K562 (cell line): ENCODE measurements around the gene RUNX1. TPM values are rescaled to one million over a fixed set of nuclear protein-coding genes. Genes with fewer than 3 reads are reported as not detected.

ENCODE experiments used
- ATAC-seq: fragments of 200-7000 bp; cut with Tn5 transposase; 3 replicates; pipeline ENCODE4 v1.9.1; 2020; ENCODE audit warnings: moderate library complexity
- BruUV-seq: library from RNA; stranded (reverse); fragments of 400-500 nt; replicated peaks from 2 replicates; lab custom pipeline; 2021; lab: Mats Ljungman, UMichigan
- CTCF ChIA-PET: fragments of 300-600 bp; formaldehyde crosslinking; extraction: SDS; loops from one replicate; lab custom pipeline; 2021; ENCODE audit warnings: low intra/inter-chr PET ratio; lab: Yijun Ruan, JAX
- POLR2A ChIA-PET: fragments of 300-600, 350-650 bp; sonication (Branson Sonifier 250); formaldehyde crosslinking; extraction: SDS; loops from one replicate; lab custom pipeline; 2021; ENCODE audit warnings: antibody characterized with exemption, inconsistent platforms; lab: Yijun Ruan, JAX
- DNase-seq, 4 experiments: peaks; one replicate each; pipeline versions ENCODE4 v3.0.0 to v3.0.0-alpha.2; 2011 to 2018; ENCODE audit warnings: low spot score in 3 of 4, mixed read lengths in 3 of 4; ENCODE audit errors: extremely low read depth in 1 of 4
- FAIRE-seq: peaks from 2 replicates; lab custom pipeline; 2011; peaks lifted over from hg19 to GRCh38; lab: Jason Lieb, UNC
- H2AFZ ChIP-seq: 2 replicates; pipeline ENCODE4 v1.6.0; 2011; ENCODE audit warnings: low read depth, low read length, control low read depth, inconsistent platforms
- H3K27ac ChIP-seq: fragments of 200-600 bp; 3 replicates; pipeline ENCODE4 v1.8.0; 2011; ENCODE audit warnings: low read depth, mild to moderate bottlenecking, control low read depth, inconsistent platforms, low read length, moderate library complexity, mixed read lengths; ENCODE audit errors: extremely low read depth
- H3K27me3 ChIP-seq, 2 experiments: fragments of 300-600 bp in 1 of 2; 2 replicates in 1 of 2; 3 replicates in 1 of 2; pipeline versions ENCODE4 v1.6.0 to v1.8.0; 2011; ENCODE audit warnings: inconsistent platforms in 2 of 2, low read length in 2 of 2, mild to moderate bottlenecking in 1 of 2, mixed read lengths in 1 of 2, moderate library complexity in 1 of 2; ENCODE audit not compliant: control insufficient read depth in 2 of 2, insufficient read depth in 2 of 2
- H3K36me3 ChIP-seq: fragments of 300-600 bp; 3 replicates; pipeline ENCODE4 v1.8.0; 2011; ENCODE audit warnings: mild to moderate bottlenecking, low read length, inconsistent platforms; ENCODE audit not compliant: control insufficient read depth, insufficient read depth
- H3K4me1 ChIP-seq, 2 experiments: fragments of 200-600 bp in 1 of 2; replicated peaks in 1 of 2; 2 replicates in 1 of 2; 3 replicates in 1 of 2; pipeline versions ENCODE4 v1.5.1 to v1.8.0; 2011; ENCODE audit warnings: inconsistent platforms in 2 of 2, low read length in 2 of 2, mild to moderate bottlenecking in 1 of 2, mixed read lengths in 1 of 2, moderate library complexity in 1 of 2; ENCODE audit not compliant: control insufficient read depth in 2 of 2, insufficient read depth in 2 of 2
- H3K4me2 ChIP-seq: 2 replicates; pipeline ENCODE4 v1.6.1; 2011; ENCODE audit warnings: low read length, control low read depth, inconsistent platforms, mixed read lengths; ENCODE audit not compliant: insufficient read depth
- H3K4me3 ChIP-seq: fragments of 200-600 bp; sonication (generic), shearing (Covaris generic); 2 replicates; pipeline ENCODE4 v1.5.1; 2016; ENCODE audit warnings: control low read depth, inconsistent platforms
- H3K79me2 ChIP-seq: fragments of 200-600 bp; 3 replicates; pipeline ENCODE4 v1.8.0; 2011; ENCODE audit warnings: low read length, inconsistent platforms; ENCODE audit not compliant: control insufficient read depth, insufficient read depth
- H3K9ac ChIP-seq, 2 experiments: 2 replicates each; pipeline versions ENCODE4 v1.6.0 to v1.6.1; 2011; ENCODE audit warnings: low read depth in 2 of 2, low read length in 2 of 2, control low read depth in 1 of 2, inconsistent platforms in 1 of 2, mild to moderate bottlenecking in 1 of 2, mixed read lengths in 1 of 2; ENCODE audit not compliant: insufficient read depth in 1 of 2
- H3K9me1 ChIP-seq: one replicate; pipeline ENCODE4 v1.6.0; 2011; ENCODE audit warnings: inconsistent platforms, mild to moderate bottlenecking, low read length, moderate library complexity; ENCODE audit not compliant: control insufficient read depth, insufficient read depth
- H3K9me3 ChIP-seq: replicated peaks from 2 replicates; pipeline ENCODE4 v1.5.1; 2011; ENCODE audit warnings: low read depth, low read length, inconsistent platforms; ENCODE audit not compliant: control insufficient read depth, insufficient read depth
- H4K20me1 ChIP-seq: replicated peaks from 2 replicates; pipeline ENCODE4 v1.6.1; 2011; ENCODE audit warnings: low read length, inconsistent platforms, mixed read lengths; ENCODE audit not compliant: control insufficient read depth, insufficient read depth
- ELK1 ChIP-seq: sonication (generic); formaldehyde crosslinking; IDR thresholded peaks from 2 replicates; pipeline ENCODE4 v1.8.1; 2022; ENCODE audit warnings: missing genetic modification reagents
- GABPA ChIP-seq: fragments of 200-800 bp; sonication (Bioruptor generic); conservative IDR thresholded peaks from 2 replicates; pipeline ENCODE4 v1.6.1; 2016; ENCODE audit warnings: low read depth, missing genetic modification characterization, missing compliant biosample characterization
- MAFF ChIP-seq: IDR thresholded peaks from 2 replicates; pipeline ENCODE4 v1.6.1; 2012; ENCODE audit warnings: low read length, improper control_type of control experiment
- RBFOX2 ChIP-seq: fragments of 200-400 bp; formaldehyde crosslinking; IDR thresholded peaks from 2 replicates; pipeline ENCODE4 v1.6.1; 2017; ENCODE audit warnings: low read depth, mild to moderate bottlenecking, low read length, moderate library complexity
- SETDB1 ChIP-seq: IDR thresholded peaks from one replicate; pipeline ENCODE4 v1.6.1; 2012; ENCODE audit warnings: low read length, control low read depth, inconsistent platforms
- SMAD2 ChIP-seq: fragments of 150-350 bp; IDR thresholded peaks from 2 replicates; pipeline ENCODE4 v1.6.1; 2014; ENCODE audit warnings: low read depth, mild to moderate bottlenecking, low read length
- ZNF140 ChIP-seq: fragments of 250-450 bp; sonication (Bioruptor Pico); IDR thresholded peaks from 2 replicates; pipeline ENCODE4 v1.8.0; 2021; ENCODE audit warnings: moderate library complexity, mild to moderate bottlenecking, inconsistent platforms
- WGBS: fragments of 100-300 bp; shearing (Covaris generic); methylation state at CpG from one replicate; pipeline ENCODE4 v1.1.6; 2016; ENCODE audit warnings: low coverage, mixed read lengths; ENCODE audit not compliant: insufficient coverage; ENCODE audit errors: missing lambda C conversion rate; 5-methylcytosine and 5-hydroxymethylcytosine counted together
- in situ Hi-C: fragments of 300-500 bp; cut with MboI; formaldehyde crosslinking; loops from 4 replicates; pipeline ENCODE4 v1.15.0; 2018; ENCODE audit warnings: inconsistent platforms, mixed read lengths
- intact Hi-C: fragments of 100-400 bp; cut with micrococcal nuclease; formaldehyde crosslinking; loops from 2 replicates; pipeline ENCODE4 v1.14.2; 2022
- polyA plus RNA-seq, 8 experiments: library from polyadenylated mRNA; depleted of rRNA in 4 of 8; stranded (reverse) in 5 of 8; unstranded in 3 of 8; fragments of >200 nt; fragmentation: Nextera tagmentation in 2 of 8; fragmentation: Illumina TruSeq in 1 of 8; extraction: Ambion mirVana in 2 of 8; extraction: Trizol in 1 of 8; gene quantifications; 2 replicates each; pipeline versions ENCODE4 v1.2.1 to v1.2.3, GENCODE V29; 2011 to 2014; ENCODE audit warnings: inconsistent platforms in 1 of 8, missing spikeins in 1 of 8
- total RNA-seq, 7 experiments: library from RNA; depleted of rRNA in 6 of 7; stranded (reverse); fragments of >200 nt in 6 of 7; fragmentation: Illumina TruSeq in 2 of 7; extraction: Trizol in 2 of 7; gene quantifications; 2 replicates each; pipeline versions ENCODE4 v1.2.1 to v1.2.3, GENCODE V29; 2011 to 2021; ENCODE audit warnings: low replicate concordance in 1 of 7
- TF ChIP-seq, protein P1 (sequence below): fragments of 450-650 bp; IDR thresholded peaks from 2 replicates; pipeline ENCODE4 v1.6.1; 2016; ENCODE audit warnings: low read depth, mild to moderate bottlenecking, moderate library complexity
- TF ChIP-seq, protein P2 (sequence below): fragments of 200-600 bp; sonication (generic); IDR thresholded peaks from one replicate; pipeline ENCODE4 v1.6.1; 2012; ENCODE audit warnings: mild to moderate bottlenecking, low read depth, low read length, inconsistent platforms

The RUNX1 gene
- total and polyA plus RNA-seq, 9 of the 15 experiments (the other 6 are each of a cell fraction or from before 2014, with no cell fraction given) = 2.2 to 68.6 (median 17.8) TPM

- Histone ChIP-seq H3K4me2 (no peak overlapping the region), H3K9ac (no peak overlapping the region), H3K4me1 (peaks cover 4 to 10% of the 10 kb centered on the region in 2 experiments; a peak in 3 of 5 replicates), H2AFZ (no peak overlapping the region), H4K20me1 (peaks cover 4% of the 10 kb centered on the region; the same call in 1 of the 2 replicates), H3K27ac (no peak overlapping the region), H3K27me3 (no peaks in the 10 kb centered on the region), H3K9me1 (no peaks in the 10 kb centered on the region), H3K36me3 (peaks cover 93% of the 10 kb centered on the region), H3K79me2 (peaks cover 82% of the 10 kb centered on the region), H3K4me3 (no peak overlapping the region), H3K9me3 (no peaks in the 10 kb centered on the region)
- FAIRE-seq (no peak), DNase-seq (no peak), ATAC-seq (no peak)
- intact Hi-C loops = no loop called here
- in situ Hi-C loops = no loop called here
- no peak for TF ChIP-seq GABPA (tag)
- TF ChIP-seq, protein P1, sequence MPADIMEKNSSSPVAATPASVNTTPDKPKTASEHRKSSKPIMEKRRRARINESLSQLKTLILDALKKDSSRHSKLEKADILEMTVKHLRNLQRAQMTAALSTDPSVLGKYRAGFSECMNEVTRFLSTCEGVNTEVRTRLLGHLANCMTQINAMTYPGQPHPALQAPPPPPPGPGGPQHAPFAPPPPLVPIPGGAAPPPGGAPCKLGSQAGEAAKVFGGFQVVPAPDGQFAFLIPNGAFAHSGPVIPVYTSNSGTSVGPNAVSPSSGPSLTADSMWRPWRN = no peak
- no peak for TF ChIP-seq SETDB1
- no peak for TF ChIP-seq ZNF140 (CRISPR knock-in tag)
- TF ChIP-seq MAFF = no peak
- TF ChIP-seq SMAD2 = no peak
- TF ChIP-seq, protein P2, sequence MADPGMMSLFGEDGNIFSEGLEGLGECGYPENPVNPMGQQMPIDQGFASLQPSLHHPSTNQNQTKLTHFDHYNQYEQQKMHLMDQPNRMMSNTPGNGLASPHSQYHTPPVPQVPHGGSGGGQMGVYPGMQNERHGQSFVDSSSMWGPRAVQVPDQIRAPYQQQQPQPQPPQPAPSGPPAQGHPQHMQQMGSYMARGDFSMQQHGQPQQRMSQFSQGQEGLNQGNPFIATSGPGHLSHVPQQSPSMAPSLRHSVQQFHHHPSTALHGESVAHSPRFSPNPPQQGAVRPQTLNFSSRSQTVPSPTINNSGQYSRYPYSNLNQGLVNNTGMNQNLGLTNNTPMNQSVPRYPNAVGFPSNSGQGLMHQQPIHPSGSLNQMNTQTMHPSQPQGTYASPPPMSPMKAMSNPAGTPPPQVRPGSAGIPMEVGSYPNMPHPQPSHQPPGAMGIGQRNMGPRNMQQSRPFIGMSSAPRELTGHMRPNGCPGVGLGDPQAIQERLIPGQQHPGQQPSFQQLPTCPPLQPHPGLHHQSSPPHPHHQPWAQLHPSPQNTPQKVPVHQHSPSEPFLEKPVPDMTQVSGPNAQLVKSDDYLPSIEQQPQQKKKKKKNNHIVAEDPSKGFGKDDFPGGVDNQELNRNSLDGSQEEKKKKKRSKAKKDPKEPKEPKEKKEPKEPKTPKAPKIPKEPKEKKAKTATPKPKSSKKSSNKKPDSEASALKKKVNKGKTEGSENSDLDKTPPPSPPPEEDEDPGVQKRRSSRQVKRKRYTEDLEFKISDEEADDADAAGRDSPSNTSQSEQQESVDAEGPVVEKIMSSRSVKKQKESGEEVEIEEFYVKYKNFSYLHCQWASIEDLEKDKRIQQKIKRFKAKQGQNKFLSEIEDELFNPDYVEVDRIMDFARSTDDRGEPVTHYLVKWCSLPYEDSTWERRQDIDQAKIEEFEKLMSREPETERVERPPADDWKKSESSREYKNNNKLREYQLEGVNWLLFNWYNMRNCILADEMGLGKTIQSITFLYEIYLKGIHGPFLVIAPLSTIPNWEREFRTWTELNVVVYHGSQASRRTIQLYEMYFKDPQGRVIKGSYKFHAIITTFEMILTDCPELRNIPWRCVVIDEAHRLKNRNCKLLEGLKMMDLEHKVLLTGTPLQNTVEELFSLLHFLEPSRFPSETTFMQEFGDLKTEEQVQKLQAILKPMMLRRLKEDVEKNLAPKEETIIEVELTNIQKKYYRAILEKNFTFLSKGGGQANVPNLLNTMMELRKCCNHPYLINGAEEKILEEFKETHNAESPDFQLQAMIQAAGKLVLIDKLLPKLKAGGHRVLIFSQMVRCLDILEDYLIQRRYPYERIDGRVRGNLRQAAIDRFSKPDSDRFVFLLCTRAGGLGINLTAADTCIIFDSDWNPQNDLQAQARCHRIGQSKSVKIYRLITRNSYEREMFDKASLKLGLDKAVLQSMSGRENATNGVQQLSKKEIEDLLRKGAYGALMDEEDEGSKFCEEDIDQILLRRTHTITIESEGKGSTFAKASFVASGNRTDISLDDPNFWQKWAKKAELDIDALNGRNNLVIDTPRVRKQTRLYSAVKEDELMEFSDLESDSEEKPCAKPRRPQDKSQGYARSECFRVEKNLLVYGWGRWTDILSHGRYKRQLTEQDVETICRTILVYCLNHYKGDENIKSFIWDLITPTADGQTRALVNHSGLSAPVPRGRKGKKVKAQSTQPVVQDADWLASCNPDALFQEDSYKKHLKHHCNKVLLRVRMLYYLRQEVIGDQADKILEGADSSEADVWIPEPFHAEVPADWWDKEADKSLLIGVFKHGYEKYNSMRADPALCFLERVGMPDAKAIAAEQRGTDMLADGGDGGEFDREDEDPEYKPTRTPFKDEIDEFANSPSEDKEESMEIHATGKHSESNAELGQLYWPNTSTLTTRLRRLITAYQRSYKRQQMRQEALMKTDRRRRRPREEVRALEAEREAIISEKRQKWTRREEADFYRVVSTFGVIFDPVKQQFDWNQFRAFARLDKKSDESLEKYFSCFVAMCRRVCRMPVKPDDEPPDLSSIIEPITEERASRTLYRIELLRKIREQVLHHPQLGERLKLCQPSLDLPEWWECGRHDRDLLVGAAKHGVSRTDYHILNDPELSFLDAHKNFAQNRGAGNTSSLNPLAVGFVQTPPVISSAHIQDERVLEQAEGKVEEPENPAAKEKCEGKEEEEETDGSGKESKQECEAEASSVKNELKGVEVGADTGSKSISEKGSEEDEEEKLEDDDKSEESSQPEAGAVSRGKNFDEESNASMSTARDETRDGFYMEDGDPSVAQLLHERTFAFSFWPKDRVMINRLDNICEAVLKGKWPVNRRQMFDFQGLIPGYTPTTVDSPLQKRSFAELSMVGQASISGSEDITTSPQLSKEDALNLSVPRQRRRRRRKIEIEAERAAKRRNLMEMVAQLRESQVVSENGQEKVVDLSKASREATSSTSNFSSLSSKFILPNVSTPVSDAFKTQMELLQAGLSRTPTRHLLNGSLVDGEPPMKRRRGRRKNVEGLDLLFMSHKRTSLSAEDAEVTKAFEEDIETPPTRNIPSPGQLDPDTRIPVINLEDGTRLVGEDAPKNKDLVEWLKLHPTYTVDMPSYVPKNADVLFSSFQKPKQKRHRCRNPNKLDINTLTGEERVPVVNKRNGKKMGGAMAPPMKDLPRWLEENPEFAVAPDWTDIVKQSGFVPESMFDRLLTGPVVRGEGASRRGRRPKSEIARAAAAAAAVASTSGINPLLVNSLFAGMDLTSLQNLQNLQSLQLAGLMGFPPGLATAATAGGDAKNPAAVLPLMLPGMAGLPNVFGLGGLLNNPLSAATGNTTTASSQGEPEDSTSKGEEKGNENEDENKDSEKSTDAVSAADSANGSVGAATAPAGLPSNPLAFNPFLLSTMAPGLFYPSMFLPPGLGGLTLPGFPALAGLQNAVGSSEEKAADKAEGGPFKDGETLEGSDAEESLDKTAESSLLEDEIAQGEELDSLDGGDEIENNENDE = no peak
- no peak for TF ChIP-seq ELK1 (CRISPR knock-in tag)
- TF ChIP-seq RBFOX2 = 0 out of 2 replicates have a peak, but pooled peaks have one; percentile 18
- CTCF ChIA-PET = no interaction called here
- no TSS peak for BruUV-seq
- WGBS = 92% methylated on average over 7 of the region's 7 CpGs
- POLR2A ChIA-PET = interaction anchor here (0.6 to 1.3 kb wide), 3 partner anchors 19 to 575 kb away, joined by 3 to 6 read pairs (median 5); no protein-coding TSS in a partner anchor
These were observed 179.6 kb downstream of the RUNX1 start for GRCh38 chr21:34869545-34869944.
